Astrocyte (in vitro differentiated cells and primary cell): Measurements from ENCODE around the gene NAV2.

Experiments
- EZH2 ChIP-seq: IDR thresholded peaks from 2 replicates; pipeline ENCODE4 v1.6.1; 2012; ENCODE audit warnings: mild to moderate bottlenecking, low read length, inconsistent platforms; ENCODE audit not compliant: insufficient read depth
- TF ChIP-seq, protein P1 (sequence below): IDR thresholded peaks from 2 replicates; pipeline ENCODE4 v1.5.1; 2011; ENCODE audit warnings: low read depth, mild to moderate bottlenecking, inconsistent platforms, low read length, moderate library complexity; ENCODE audit not compliant: insufficient read depth

GRCh38 chr11:19940831-19941230 is 228.2 kb downstream of the NAV2 start:
- TF ChIP-seq, protein P1, sequence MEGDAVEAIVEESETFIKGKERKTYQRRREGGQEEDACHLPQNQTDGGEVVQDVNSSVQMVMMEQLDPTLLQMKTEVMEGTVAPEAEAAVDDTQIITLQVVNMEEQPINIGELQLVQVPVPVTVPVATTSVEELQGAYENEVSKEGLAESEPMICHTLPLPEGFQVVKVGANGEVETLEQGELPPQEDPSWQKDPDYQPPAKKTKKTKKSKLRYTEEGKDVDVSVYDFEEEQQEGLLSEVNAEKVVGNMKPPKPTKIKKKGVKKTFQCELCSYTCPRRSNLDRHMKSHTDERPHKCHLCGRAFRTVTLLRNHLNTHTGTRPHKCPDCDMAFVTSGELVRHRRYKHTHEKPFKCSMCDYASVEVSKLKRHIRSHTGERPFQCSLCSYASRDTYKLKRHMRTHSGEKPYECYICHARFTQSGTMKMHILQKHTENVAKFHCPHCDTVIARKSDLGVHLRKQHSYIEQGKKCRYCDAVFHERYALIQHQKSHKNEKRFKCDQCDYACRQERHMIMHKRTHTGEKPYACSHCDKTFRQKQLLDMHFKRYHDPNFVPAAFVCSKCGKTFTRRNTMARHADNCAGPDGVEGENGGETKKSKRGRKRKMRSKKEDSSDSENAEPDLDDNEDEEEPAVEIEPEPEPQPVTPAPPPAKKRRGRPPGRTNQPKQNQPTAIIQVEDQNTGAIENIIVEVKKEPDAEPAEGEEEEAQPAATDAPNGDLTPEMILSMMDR: no peak
- TF ChIP-seq EZH2: no peak
